Measurements from ENCODE around the gene CHCHD6.

CHCHD6 gene

GRCh38 chr3:126866175-126866759 is 162.2 kb downstream of the CHCHD6 start:
- DNase-seq: no peak
- in situ Hi-C loops (cut with HindIII; ENCODE audit: low pct_ligation_motif_present, low pct_unique_long_range_greater_than_20kb, low sequenced_read_pairs): no loop called here

- no peak for DNase-seq
- in situ Hi-C loops (cut with HindIII; ENCODE audit: low pct_ligation_motif_present, low pct_unique_long_range_greater_than_20kb, low sequenced_read_pairs): no loop called here
Measured at GRCh38 chr3:126867190-126867862, 163.3 kb downstream of the CHCHD6 start.

DNA sequence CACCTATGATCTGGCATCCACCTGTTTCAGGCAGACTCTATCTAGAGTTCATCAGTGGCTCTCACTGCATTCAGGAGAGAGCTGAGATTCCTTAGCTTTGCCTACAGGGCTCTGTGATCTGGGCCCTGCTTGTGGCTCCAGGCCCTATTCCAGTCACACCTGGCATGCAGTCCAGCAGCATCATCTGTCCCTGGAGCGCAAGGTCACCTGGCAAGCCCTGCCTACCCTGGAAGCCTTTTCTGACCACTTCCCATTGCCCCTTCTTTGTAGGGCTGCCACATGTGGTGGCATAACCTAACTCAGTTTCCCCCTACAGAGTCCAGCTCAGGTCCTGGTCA is 163.8 kb downstream of the CHCHD6 start:
- in situ Hi-C loops (cut with HindIII; ENCODE audit: low pct_ligation_motif_present, low pct_unique_long_range_greater_than_20kb, low sequenced_read_pairs): no loop called here
- no peak for DNase-seq

DNA sequence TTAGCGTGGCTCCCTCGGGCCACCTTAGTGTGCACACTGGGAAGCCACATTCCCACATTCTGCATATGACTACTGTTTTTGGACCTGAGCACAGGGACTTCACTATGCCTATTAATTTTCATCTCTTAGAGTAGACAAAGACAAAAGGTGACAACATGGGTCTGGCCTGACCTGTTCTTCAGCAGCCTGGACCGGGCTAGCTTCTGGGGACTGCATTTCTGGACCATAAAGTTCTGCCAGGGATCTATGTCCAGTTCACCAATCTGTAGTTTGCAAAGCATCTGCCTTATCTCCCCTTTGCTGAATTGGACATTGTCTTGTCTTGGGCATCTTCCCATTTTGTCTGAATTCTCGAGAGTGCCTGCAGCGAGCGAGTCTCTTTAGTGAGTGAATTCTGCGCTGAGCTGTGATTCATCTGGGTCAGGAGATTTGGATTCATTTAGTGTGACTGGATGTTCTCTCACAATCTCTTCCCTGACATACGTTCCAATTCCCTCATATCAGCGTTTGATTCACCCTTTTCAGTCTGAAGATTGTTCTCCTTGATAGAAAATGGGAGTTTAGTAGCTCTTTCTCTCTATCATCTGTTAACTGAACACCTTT is 166.7 kb downstream of the CHCHD6 start:
- in situ Hi-C loops (cut with HindIII; ENCODE audit: low pct_ligation_motif_present, low pct_unique_long_range_greater_than_20kb, low sequenced_read_pairs): no loop called here
- no peak for DNase-seq

DNA sequence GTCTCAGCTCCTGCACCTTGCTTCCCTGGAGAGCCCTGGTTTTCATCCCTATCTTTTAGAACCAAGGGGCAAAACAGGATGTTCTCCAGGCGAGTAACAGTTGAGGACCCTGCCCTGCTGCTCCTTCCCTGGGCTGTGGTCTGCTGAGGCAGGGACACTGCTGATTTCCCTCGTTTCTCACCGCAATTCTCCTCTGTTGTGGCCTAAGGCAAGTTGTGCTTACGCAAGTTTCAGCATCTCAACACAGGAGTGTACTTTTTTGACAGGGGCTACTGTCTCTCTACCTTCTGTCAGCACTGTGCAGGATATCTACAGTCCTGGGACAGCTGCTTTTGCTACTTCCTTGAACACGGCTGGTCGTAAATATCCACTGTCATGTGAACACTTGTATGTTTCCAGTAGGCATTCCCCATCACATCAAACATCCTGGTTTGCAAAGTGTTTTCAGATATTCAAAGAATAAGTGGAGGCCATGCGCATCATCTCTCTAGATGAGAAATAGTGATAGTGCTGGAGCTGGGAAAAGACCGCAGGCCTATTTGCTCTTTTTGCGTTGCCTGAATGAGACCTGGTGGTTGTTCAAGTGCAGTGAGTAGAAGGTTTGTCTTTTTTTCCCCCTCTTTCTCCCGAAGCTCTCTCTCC is 168.8 kb downstream of the CHCHD6 start:
- DNase-seq: no peak
- in situ Hi-C loops (cut with HindIII; ENCODE audit: low pct_ligation_motif_present, low pct_unique_long_range_greater_than_20kb, low sequenced_read_pairs): no loop called here

DNA sequence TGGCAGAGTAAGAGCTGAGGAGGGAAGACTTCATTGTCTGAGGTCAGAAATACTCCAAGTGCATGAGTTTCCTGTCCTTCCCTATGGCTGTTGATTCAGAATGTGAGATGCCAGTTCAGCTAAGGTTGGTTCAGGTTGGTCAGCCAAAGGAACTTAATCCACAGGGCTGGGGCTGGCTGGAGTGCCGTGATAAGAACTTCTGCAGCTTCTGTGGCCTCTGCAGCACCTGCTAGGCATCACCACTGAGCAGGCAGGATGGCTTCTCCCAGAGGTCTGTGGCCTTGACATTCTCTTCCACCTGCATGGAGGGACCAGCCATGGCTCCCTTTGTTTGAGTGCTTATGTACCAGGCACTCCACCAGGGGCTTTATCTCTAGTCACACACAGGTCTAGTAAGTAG is 169.4 kb downstream of the CHCHD6 start:
- in situ Hi-C loops (cut with HindIII; ENCODE audit: low pct_ligation_motif_present, low pct_unique_long_range_greater_than_20kb, low sequenced_read_pairs): no loop called here
- no peak for DNase-seq

DNA sequence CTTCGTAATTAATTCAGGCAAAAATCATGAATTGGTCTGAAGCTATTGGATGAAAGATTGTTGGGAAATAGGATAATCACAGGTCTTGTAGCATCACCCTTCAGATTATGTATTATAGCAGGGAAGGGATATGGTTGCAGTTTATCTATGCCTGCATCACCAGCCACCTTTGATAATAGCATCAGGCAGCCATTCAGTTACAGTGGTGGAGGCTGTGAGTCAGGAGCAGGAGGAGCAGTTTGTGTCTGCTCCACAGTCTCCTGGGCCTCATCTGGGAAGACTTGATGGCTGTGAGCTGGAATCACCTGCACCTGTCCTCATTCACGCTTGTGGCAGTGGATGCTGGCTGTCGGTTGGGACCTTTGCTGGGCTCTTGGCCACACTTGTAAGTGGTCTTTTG is 174.6 kb downstream of the CHCHD6 start:
- in situ Hi-C loops (cut with HindIII; ENCODE audit: low pct_ligation_motif_present, low pct_unique_long_range_greater_than_20kb, low sequenced_read_pairs): no loop called here

DNA sequence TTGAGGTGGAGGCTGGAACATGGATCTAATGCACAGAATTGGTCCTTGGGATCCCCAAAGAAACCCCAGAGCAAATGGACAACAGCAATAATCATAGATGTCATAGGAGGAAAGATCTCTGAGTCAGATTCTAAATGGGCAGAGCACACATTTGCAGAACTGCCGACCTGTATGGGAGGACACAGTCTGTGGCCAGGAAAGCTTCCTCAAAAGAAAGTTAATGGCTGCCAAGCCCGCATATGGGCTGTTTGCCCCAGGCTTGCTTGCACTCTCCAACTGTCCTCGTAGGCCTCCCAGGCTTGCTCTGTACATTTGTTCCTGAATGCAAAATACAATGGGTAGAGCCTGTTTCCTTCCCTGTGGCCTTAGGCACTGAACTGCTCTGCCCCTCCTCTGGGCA is 176.9 kb downstream of the CHCHD6 start:
- DNase-seq: no peak
- in situ Hi-C loops (cut with HindIII; ENCODE audit: low pct_ligation_motif_present, low pct_unique_long_range_greater_than_20kb, low sequenced_read_pairs): no loop called here

More for the DNA sequence above, 174.6 kb downstream of the CHCHD6 start:
- DNase-seq: no peak

DNA sequence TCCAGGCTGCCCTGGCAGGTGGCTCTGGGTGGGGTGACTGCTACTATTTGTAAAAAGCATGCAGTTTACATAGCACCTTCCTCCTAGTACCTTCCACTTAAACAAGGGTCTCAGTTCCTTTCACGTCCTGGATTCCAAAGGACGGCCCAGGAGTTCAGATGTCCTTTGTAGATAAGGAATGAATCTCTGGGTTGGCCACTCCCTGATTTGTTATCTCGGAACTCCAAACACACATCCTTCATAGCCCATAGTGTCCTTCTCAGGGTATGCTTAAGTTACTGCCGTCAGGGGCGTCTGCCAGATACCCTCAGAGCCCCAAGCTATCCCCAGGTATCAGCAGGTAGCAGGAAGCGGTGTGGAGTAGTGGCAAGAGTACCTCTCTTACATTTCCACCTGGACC is 177.8 kb downstream of the CHCHD6 start:
- no peak for DNase-seq
- in situ Hi-C loops (cut with HindIII; ENCODE audit: low pct_ligation_motif_present, low pct_unique_long_range_greater_than_20kb, low sequenced_read_pairs): no loop called here

GRCh38 chr3:126883241-126883640 is 179.2 kb downstream of the CHCHD6 start:
- DNase-seq: no peak
- in situ Hi-C loops (cut with HindIII; ENCODE audit: low pct_ligation_motif_present, low pct_unique_long_range_greater_than_20kb, low sequenced_read_pairs): no loop called here

DNA sequence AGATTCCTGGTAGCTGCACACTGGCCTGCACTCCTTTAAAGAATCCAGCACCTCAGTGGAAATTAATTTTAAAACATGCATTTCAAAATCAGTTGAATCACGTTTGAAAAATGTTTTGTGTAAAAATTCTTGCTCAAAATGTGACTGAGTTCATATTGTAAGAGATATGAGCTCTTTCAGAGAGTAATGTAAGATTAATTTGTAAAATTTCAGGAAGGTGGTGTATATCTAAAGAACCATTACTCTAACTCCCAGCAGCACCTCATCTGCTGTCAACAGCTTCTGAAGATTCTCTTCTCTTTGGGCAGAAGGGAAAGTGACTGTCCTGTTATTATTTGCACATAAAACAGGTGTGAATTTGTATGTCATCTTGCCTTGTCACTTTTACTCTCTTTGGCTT is 181.4 kb downstream of the CHCHD6 start:
- in situ Hi-C loops (cut with HindIII; ENCODE audit: low pct_ligation_motif_present, low pct_unique_long_range_greater_than_20kb, low sequenced_read_pairs): no loop called here
- no peak for DNase-seq

DNA sequence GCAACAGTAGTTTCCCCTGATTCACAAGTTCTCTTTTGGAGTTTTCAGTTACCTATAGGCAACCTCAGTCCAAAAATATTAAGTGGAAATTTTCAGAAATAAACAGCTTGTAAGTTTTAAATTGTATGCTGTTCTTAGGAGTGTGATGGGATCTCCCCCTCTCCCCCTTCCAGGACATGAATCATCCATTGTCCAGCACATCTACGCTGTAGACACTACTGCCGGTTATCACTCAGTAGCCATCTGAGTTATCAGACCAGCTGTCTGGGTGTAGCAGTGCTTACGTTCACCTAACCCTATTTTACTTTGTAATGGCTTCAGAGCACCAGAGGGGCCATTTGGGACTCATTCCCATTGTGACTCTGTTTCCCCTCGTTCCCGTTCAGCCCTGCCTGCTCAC is 182.2 kb downstream of the CHCHD6 start:
- in situ Hi-C loops (cut with HindIII; ENCODE audit: low pct_ligation_motif_present, low pct_unique_long_range_greater_than_20kb, low sequenced_read_pairs): no loop called here
- no peak for DNase-seq

GRCh38 chr3:126887686-126888085 is 183.6 kb downstream of the CHCHD6 start:
- in situ Hi-C loops (cut with HindIII; ENCODE audit: low pct_ligation_motif_present, low pct_unique_long_range_greater_than_20kb, low sequenced_read_pairs): no loop called here
- no peak for DNase-seq

GRCh38 chr3:126888186-126888760 is 184.2 kb downstream of the CHCHD6 start:
- no peak for DNase-seq
- in situ Hi-C loops (cut with HindIII; ENCODE audit: low pct_ligation_motif_present, low pct_unique_long_range_greater_than_20kb, low sequenced_read_pairs): no loop called here

DNA sequence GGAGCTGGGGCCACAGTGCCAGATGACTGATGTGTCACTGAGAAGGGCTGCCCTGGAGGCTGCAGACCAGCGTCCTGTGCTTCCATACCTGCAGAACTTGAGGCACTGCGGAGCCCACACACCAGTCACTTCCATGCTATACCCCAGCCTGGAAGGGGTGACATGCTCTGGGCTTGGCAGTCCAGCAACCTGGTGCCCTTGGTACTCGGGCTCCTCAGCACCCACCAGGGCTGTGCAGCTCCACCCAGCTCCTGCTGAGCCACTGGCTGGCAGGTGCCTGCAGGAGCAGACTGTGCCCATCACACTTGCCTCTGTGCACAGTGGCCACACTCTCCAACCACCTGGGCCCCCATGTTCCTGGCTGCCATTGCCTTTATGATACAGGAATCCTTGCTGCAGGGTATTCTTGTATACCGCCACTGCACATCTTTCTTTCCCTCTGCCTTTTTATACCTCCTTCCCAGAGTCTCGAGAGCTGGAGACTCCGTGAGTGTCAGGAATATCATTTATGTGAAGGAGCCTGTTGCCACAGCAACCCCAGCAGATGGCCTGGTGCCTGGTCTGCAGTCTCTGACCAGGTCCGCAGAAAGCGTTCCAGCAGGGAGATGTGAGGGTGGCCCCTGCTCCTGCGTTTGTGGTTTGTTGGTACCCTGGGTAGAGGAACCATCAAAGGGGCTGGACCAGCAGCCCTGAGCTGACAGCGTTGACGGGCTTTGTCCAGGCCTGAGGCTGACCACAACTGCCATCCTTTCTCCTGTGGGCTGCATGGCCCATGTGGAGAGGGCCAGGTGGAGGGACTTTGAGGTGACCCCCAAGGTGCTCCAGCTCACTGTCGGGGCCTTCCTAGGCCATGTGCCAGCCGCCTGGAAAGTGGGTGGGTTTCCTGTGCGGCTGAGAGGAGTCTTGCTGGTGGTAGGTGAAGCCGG is 185.5 kb downstream of the CHCHD6 start:
- DNase-seq: no peak
- in situ Hi-C loops (cut with HindIII; ENCODE audit: low pct_ligation_motif_present, low pct_unique_long_range_greater_than_20kb, low sequenced_read_pairs): no loop called here

DNA sequence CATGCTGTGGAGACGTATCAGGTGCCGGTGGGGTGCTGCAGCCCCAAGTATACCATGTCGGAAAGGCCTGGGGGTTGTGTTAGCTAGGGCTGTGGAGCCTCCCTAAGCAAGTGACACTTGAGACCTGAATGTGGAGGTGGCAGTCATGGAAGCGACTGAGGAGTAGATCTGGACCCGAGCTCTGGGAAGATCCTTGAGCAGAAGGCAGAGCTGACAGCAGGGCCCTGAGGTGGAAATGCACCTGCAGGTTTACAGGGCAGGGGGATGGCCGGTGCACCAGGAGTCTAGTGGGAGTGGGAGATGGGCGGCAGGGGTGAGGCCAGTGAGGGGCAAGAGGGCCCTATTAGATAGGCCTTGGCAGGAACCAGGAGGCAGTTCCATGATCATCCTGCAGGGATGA is 187.1 kb downstream of the CHCHD6 start:
- in situ Hi-C loops (cut with HindIII; ENCODE audit: low pct_ligation_motif_present, low pct_unique_long_range_greater_than_20kb, low sequenced_read_pairs): no loop called here
- no peak for DNase-seq

DNA sequence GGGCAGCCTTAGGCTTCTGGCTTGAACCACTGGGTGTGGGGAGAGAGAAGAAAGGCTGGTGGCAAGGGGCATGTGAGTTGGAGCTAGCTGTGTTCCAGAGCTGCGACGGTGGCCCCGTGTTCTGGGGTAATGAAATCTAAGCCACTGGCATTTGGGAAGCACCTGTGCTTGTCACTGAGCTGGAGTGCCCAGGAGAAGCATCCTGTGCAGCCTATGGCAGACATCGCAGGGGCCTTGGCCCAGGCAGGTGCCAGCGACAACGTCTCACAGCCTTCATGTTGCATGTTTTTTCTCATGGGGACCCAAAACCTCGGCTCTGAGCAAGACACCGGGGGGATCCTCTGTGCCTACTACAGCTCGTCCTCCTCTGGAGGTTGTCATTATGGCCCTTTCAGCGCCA is 187.8 kb downstream of the CHCHD6 start:
- DNase-seq: no peak
- in situ Hi-C loops (cut with HindIII; ENCODE audit: low pct_ligation_motif_present, low pct_unique_long_range_greater_than_20kb, low sequenced_read_pairs): no loop called here

DNA sequence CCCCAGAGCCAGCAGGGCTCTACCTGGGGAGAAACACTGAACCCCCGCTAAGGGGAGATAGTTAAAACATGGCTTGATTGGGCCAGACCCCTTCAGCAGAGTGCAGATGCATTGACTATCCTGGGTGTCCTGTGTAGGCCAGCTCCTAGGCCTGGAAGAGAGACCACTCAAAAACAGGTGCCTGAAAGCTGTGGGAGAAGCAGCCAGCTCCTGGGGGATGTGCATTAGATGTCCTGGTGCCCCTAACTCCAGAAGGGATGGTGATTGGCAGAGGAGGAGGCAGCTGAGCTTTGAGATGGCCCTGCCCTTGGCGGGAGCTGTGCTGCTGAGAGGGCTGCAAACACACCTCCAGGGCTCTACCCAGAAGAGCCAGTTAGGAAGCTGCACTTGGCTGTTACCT is 189.6 kb downstream of the CHCHD6 start:
- in situ Hi-C loops (cut with HindIII; ENCODE audit: low pct_ligation_motif_present, low pct_unique_long_range_greater_than_20kb, low sequenced_read_pairs): no loop called here
- DNase-seq: no peak

DNA sequence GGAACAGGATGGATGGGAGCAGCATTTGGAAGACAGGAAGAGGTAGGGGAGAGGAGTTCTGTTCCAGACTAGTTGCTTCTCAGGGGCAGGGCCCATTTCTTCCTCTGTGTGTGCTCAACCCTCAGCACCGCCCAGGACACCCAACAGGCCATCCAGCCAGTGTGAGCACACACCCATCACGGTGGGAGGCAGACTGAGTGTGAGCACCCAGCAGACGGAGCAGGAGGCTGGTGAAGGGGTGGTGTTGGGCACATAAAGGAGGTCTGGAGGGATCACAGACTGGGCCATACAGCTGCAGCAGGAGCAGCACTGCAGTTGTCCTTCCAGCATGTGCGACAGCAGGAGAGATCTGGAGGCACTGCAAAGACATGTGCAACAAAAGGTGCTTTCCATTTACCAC is 190.4 kb downstream of the CHCHD6 start:
- DNase-seq: no peak
- in situ Hi-C loops (cut with HindIII; ENCODE audit: low pct_ligation_motif_present, low pct_unique_long_range_greater_than_20kb, low sequenced_read_pairs): no loop called here
